Renal cortex interstitium (tissue), 11 donors: Measurements from ENCODE around the gene ZDHHC11. TPM values are rescaled to one million over a fixed set of nuclear protein-coding genes. Genes with fewer than 3 reads are reported as not detected.
A peak's percentile ranks its signal among the peaks of the same experiment; 100 is the strongest.
"Not testable (repeated sequence)": the region's sequence is repeated elsewhere in the genome, so short reads cannot be mapped to it uniquely, and the experiment has no call there.

Experiments
- DNase-seq, 11 donors: peaks; one replicate each; pipeline ENCODE4 v3.0.0-alpha.2; 2013; ENCODE audit warnings: low read depth in 9 of 11, low spot score in 4 of 11; ENCODE audit errors: extremely low read depth in 1 of 11
- polyA plus RNA-seq, 3 donors: library from polyadenylated mRNA; unstranded; fragments of 120-200 nt; gene quantifications; one replicate each; pipeline ENCODE4 v1.2.1, GENCODE V29; 2013; ENCODE audit not compliant: insufficient read length in 3 of 3

The ZDHHC11 gene
- polyA plus RNA-seq, 3 donors, result 4.8 to 11.8 (median 10.1) TPM

DNA sequence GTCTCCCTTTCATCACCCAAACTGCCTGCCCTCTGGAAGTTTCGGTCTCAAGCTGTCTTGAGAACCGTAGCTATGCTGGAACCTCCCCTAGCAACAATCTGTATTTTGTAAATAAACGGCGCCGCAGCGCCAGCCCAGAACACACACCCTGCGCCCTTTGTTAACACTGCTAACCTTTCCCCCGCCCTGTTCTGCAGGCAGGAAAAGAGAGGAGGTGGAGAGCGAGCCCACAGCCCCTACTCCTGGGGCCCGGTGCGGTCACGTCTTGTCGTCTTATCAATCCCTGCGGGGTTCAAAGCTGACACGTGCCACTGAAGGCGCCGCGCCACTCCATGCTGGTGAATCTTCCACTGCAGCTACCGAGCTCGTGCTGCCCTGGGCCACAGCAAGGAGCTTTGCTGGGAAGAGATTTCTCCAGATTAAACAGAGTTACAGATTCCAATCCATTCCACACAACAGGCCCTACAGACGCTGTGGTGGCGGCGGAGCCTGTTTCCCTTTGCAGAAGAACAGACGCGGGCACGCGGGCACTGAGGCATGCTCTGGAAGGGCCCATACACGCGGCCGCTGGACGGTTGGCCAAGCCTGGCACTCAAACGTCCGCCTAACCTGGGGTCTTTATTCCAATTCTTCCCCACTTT, 91.6 kb downstream of the ZDHHC11 start:
- peak in 9 of 11 donors; percentile 44 to 89 (median 71) for DNase-seq

DNA sequence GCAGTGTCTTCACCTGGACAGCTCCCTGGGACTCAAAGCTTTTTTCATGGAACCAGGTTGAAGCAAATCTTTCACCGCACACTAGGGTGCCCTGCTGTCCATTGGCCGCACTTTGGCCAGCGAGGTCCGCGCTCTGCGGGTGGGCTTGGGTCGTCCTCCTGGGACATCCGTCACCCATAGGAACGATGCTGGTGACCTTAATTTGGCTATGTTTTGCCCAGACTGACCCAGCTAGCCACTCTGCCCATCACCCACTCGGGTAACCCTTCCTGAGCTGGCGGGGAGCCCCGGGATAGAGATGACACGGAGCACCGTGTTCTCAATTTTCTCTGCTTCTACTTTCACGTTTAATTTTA, 92.1 kb downstream of the ZDHHC11 start:
- no peak for DNase-seq

DNA sequence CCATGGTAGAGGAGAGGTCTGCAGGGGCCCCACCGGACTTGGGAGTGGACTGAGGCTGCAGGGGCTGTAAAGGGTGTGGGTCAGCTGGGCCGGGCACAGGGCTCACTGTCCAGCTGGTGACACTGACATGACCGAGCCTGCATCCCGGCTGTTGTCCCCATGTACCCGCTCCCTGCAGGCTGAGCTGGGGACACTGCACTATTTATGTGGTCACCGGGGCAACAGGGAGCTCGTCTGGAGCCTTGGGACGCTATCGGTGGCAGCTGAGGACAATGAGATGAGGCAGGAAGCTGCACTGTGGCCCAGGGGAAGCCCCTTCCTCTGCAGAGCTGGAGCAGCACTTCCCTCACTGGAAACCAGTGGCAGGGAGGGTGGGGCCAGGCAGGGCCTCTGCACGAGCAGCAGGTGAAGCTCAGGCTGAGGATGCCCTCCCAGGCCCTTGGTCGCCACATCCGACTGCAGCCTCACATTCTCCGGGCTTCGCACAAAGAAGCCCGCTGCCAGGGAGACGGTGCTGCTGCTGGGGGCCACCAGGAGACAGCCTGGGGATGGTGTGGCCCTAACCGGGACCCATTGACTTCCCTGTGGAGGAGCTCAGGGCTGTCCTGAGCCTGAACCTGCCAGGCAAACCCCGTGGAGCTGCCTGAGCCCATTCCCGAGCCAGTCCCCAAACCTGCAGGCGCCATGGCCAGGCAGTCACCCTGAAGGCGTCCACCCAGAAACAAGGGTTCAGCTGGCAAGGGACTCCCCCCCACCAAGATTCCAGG, 92.7 kb downstream of the ZDHHC11 start:
- DNase-seq, result peak in 1 of 11 donors; percentile 23

DNA sequence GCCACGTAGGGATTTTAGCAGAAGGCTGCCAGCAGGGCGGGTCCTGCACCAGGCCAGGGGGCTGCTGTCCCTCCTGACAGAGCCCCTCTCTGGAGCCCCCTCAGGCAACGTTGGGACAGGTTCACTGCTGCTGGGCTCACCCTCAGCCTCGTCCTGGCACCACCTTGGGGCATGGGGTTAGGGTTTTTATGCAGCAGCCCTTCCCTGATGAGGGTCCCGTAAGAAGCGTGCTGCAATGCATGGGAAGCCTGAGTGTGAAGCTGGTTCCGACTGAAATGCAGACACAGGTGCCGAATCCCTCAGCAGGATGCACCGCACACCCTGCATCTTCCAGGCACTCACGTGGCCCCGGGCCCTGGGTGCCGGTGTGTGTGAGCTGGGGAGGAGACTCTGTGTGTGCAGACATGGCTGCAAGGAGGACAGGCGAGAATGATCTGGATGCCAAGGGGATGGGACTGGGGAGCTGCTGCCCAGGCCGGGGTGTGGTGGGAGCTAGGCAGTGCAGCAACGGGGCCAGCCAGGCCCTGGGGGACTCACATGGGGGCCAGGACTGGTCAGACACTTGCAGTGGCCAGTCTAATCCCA, 93.3 kb downstream of the ZDHHC11 start:
- DNase-seq, result no peak

DNA sequence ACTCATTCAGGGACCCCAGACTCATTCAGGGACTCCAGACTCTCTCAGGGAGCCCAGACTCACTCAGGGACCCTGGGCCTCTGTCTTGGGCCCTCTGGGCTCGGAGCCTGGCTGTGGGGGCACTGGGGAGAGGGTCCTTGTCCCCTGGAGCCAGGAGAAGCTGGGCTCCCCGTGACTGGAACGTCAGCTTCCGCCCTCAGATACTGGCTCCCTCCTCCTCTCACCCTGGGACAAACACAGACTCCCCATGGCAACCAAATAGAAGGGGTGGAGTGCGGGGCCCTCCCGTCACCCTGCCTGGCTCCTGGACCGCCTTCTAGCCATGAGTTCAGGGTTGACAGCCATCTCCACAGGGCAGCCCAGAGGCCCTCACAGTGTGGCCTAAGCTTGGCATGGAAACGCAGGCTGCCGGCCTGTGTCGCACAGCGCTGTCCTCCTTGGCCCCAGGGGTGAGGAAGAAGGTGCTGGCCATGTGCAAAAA, 93.9 kb downstream of the ZDHHC11 start:
- no peak for DNase-seq

DNA sequence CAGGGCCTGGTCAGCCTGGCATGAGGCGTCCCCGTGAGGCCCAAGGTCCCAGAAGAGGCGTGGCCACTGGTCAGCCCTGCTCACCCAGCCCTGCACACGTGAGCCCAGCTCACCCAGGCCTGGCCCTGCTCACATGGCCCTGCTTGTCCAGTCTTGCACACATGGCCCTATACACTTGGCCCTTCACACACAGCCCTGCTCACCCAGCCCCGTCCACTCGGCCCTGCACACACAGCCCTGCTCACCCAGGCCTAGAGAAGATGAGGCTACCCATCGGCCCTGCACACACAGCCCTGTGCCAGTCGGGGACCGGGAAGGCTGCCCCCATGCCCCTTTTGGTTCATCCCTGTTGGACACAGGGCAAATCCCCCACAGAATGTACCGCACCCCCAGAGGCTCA, 94.6 kb downstream of the ZDHHC11 start:
- no peak for DNase-seq

DNA sequence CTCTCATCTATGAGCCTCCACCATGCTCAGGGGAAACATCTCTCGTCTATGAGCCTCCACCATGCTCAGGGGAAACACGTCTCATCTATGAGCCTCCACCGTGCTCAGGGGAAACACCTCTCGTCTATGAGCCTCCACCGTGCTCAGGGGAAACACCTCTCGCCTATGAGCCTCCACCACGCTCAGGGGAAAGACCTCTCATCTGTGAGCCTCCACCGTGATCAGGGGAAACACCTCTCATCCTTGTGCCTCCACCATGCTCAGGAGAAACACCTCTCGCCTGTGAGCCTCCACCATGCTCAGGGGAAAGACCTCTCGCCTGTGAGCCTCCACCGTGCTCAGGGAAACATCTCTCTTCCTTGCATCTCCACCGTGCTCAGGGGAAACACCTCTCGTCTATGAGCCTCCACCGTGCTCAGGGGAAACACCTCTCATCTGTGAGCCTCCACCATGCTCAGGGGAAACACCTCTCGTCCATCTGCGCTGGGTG, 96.6 kb downstream of the ZDHHC11 start:
- not testable (repeated sequence) for DNase-seq

DNA sequence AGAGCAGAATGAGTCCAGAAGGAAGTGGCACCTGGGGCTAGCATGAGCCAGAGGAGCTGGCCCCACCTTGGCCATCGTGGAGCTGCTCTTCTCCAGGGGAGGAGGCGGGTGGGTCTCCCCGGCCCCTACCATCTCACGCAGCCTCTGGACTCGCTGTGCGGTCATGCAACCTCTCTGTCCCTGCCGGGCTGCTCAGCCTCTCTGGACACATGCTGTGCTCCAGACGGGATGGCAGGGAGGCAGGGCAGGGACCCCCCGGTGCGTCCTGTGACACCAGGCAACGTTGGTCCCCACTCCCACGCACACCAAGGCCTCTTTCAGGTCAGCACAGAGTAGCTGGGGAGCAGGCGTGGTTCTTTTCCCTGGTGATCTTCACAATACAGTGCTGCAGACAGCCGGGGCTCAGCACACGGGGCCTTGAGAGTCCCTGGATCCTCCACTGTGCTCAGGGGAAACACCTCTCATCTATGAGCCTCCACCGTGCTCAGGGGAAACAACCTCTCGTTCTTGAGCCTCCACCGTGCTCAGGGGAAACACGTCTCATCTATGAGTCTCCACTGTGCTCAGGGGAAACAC, 97.1 kb downstream of the ZDHHC11 start:
- DNase-seq, result not testable (repeated sequence)

DNA sequence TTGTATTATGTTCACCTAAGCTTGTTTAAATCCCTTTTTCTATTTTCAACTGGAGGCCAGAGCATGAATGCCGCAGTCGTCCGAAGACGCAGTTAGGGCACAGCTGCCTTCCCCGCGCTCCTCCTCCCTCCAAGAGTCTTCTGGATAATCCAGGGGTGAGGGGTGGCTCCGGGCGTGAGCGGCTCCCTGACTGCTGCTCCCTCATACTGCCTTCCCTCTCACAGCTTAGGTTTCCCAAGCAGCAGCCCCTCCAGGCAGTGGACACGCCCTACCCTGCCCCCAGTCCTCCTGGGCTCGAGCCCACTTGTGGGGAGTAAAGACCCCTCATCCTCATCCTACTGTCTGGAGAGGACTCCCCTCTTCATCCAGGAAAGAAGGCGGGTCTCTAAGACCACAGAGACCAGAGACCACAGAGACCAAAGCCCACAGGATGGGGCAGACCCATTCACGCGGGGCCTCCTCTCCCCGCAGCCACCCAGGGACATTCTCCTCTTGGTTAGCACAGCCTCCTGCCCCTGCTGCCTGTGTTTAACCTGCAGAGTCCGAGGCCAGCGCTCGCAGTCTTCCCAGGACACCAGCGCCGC, 98.2 kb downstream of the ZDHHC11 start:
- DNase-seq, result not testable (repeated sequence)

DNA sequence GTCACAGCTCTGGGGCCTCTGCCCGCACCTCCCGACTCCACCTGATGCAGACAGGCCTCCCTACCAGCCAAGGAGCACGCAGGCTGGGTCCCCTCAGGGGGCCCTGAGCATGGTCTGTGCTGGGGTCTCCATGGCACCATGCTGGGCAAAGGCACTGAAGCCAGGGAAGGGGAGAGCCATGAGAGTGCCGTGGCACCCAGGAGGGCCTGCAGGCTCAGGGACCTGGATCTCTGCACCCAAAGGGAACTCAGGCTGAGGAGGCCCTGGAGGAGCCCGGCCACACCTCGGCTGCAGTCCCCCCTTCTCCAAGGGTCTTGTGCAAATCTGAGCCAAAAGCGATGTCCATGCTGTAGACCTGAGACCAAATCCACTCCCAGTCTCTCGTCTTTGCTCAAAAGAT, 98.8 kb downstream of the ZDHHC11 start:
- DNase-seq, result not testable (repeated sequence)

DNA sequence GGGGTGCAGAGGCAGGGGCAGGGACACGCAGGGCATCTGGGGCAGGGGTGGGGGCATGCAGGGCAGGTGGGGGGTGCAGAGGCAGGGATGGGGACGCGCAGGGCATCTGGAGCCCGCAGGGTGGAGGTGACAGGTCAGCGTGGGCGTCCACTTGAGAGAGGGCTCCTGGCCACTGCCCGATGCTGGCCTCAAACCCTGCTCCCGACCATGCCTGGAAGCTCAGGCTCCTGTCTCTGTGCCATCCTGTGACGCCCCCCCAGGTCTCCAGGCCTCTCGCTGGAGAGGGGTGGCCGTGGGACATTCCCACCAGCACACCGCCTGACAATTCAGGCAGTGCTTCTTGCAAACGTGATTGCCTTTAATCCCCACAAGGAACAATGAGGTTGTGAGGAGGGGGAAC, 99.3 kb downstream of the ZDHHC11 start:
- DNase-seq, result no peak

DNA sequence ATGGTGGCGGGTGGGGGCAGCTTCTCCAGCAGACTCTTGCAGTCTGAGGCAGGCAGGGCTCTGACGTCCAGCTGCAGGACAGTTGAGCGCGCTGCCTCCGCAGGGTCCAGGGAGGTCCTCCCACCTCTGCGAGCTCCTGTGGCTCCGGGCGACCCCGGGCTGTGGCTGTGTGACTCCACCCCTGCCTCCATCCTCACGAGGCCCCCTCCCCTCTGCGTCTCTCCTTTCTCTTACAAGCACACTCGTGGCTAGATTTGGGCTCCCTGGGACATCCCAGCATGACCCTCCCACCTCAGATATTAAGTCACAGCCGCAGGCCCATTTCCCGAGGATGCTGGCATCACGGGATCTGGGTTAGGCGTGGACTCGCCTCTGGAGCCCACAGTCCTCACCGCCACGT, 100.6 kb downstream of the ZDHHC11 start:
- not testable (repeated sequence) for DNase-seq

DNA sequence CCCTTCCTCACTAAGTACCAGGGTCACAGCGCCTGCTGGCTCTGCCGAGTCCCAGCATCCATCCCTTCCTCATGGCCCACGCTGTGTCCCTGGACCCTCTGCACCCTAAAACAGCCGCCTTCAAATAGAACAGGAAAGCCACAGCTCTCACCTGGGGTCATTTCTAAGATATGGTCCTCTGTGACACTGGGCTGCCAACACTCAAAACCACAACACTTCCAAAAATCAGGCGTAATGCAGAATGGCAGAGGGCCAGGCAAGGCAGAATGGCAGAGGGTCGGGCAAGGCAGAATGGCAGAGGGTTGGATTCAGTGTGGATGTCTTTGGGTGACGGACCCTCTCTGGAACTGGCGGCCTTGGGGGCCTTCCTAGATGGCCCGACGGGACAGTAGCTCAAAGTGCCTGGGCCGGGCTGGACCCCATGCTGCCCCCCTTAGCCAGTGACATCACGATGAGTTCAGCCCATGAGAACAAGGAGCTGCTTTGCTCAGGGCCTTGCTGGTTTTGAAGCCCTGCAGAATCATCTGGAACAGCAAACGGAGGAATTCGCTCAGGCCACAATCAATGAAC, 101.6 kb downstream of the ZDHHC11 start:
- no peak for DNase-seq

DNA sequence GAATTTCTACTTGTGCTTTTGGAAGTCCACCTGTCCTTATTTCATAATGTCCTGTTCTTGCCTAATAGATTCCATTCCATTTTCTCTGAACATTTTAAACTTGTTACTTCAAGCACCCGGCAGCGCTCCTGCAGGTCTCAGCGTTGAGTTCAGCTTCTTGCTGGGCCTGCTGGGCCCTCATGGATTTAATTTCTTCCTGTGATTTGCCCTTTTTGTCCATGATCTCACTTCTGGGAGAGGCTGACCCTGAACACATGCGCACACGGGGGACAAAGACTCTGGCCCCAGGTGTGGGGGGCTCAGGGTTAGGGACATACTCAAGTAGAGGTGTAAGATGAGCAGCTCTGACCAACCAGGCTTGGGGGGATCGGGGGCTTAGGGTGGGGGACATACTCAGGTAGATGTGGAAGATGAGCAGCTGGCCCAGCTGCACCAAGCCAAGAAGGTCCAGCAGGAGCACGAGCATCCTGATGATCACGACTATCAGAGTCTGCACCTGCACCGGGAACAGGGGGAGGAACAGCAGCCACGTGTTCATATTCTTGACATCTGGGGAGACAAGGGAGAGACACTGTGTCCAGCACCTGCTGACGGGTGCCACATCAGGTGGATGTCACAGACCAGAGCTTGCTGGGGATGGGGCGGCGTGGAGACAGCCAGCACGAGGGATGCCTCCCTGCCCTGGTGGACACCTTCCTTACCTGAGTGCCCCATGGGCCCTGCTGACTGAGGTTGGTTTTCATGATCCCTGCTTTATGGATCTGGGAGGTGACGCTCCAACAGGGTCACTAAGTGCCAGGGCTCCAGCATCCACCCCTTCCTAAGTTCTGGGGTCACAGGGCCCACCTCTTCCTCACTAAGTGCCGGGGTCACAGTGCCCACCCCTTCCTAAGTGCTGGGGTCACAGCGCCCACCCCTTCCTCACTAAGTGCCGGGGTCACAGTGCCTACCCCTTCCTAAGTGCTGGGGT, 102.5 kb downstream of the ZDHHC11 start:
- DNase-seq, result not testable (repeated sequence)

DNA sequence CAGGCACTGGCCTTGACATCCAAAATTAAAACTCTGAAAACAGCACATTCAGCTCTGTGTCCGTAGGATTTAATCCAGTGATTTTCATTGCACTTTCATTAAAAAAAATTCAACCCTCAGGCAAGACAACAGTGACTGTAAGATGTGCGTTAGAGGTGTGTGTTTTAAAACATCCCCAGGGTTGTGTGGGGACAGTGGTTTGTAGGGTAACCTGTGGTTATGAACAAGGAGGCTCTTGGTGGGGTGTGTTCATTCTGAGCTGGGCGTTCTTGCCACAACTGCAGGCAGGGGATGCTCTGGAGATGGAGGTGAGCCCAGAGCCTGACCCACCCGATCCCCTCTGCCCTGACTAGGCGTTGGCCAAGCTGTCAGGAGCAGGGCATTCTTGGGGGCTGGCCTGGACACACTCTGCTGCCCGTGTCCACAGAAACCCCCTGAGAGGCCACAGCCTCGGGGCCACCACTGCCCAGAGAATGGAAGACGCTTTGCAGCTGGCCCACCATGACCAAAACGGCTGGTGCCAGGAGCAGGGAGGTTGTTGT, 103.4 kb downstream of the ZDHHC11 start:
- not testable (repeated sequence) for DNase-seq

DNA sequence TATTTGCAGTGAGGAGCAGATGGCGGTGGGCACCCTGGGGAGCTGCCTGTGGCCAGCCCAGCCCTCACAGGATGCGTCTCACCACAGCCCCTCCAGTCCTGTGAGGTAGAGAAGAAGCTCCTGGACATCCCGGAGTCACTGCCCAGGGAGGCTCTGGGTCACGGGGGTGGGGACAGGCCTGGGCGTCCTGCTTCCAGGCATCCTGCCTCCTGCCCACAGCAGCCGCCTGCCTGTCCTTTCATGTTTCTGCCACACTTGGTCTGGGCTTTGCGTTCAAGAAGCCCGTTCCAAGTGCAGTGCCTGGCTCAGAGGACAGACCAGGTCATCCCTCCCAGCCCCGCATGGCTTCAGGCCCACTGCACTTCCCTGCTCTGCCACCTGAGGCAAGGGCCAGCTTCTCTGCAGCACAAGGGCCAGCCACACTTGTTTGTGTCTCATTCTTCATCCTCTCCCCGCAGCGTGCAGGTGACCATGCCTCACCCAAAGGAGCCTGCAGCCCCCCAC, 104.5 kb downstream of the ZDHHC11 start:
- DNase-seq, result no peak
